AG10803 (cell line): ENCODE results near the gene SIRT1.

Source experiments
- DNase-seq: peaks from one replicate; pipeline ENCODE4 v3.0.0; 2010; ENCODE audit warnings: low read depth
- H3K4me3 ChIP-seq: 2 replicates; pipeline ENCODE4 v1.5.1; 2011; ENCODE audit warnings: mild to moderate bottlenecking, low read length, control low read depth
- TF ChIP-seq, protein P1 (sequence below): conservative IDR thresholded peaks from 2 replicates; pipeline ENCODE4 v1.5.1; 2011; ENCODE audit warnings: mild to moderate bottlenecking, low read length, control low read depth, inconsistent platforms

SIRT1 gene

DNA sequence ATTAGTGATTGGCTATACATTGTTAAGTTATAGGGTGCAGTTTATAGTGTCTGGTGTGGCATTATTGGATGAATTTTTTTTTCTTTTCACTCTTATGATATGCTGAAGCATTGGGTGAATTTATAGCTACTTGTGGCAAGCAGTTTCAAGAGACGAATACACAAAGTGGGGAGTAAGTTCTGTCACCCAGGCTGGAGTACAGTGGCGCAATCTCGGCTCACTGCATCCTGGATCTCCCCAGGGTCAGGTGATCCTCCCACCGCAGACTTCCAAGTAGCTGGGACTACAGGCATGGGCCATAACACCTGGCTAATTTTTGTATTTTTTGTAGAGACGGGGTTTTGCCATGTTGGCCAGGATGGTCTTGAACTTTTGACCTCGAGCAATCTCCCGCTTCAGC is 6.3 kb upstream of the SIRT1 start:
- no peak overlapping the region for H3K4me3 ChIP-seq
- TF ChIP-seq, protein P1, sequence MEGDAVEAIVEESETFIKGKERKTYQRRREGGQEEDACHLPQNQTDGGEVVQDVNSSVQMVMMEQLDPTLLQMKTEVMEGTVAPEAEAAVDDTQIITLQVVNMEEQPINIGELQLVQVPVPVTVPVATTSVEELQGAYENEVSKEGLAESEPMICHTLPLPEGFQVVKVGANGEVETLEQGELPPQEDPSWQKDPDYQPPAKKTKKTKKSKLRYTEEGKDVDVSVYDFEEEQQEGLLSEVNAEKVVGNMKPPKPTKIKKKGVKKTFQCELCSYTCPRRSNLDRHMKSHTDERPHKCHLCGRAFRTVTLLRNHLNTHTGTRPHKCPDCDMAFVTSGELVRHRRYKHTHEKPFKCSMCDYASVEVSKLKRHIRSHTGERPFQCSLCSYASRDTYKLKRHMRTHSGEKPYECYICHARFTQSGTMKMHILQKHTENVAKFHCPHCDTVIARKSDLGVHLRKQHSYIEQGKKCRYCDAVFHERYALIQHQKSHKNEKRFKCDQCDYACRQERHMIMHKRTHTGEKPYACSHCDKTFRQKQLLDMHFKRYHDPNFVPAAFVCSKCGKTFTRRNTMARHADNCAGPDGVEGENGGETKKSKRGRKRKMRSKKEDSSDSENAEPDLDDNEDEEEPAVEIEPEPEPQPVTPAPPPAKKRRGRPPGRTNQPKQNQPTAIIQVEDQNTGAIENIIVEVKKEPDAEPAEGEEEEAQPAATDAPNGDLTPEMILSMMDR, result no peak
- DNase-seq, result no peak

DNA sequence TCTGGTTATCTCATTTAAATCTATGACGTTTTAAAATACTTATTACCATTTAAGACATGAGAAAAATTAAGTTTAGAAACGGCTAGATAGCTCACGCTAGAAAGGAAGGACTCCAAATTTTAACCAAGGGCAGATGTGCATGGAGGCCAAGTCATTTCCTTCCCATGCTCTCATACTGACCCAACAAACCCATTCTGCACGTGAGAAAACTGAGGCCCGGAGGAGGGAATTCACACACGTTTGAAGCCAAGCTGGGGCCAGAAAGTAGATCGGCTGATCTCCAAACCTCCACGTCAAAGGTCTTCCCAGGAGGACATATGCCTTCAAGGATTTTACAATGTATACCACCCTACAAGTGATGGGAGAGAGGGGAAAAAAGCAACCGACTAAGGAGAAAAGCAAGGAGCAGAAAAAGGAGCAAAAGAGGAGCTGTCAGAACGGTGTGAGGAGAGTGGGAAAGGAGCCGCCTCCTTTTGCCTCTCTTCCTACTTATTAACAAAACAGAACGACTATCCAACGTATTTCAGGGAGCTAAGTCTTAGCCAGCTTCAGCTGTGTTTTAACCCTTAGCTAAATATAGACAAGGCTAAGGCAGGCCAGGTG is 645 bp upstream of the SIRT1 start:
- TF ChIP-seq, protein P1, result no peak
- DNase-seq, result peak; percentile 50
- H3K4me3 ChIP-seq, result peak overlapping the region; percentile 76

DNA sequence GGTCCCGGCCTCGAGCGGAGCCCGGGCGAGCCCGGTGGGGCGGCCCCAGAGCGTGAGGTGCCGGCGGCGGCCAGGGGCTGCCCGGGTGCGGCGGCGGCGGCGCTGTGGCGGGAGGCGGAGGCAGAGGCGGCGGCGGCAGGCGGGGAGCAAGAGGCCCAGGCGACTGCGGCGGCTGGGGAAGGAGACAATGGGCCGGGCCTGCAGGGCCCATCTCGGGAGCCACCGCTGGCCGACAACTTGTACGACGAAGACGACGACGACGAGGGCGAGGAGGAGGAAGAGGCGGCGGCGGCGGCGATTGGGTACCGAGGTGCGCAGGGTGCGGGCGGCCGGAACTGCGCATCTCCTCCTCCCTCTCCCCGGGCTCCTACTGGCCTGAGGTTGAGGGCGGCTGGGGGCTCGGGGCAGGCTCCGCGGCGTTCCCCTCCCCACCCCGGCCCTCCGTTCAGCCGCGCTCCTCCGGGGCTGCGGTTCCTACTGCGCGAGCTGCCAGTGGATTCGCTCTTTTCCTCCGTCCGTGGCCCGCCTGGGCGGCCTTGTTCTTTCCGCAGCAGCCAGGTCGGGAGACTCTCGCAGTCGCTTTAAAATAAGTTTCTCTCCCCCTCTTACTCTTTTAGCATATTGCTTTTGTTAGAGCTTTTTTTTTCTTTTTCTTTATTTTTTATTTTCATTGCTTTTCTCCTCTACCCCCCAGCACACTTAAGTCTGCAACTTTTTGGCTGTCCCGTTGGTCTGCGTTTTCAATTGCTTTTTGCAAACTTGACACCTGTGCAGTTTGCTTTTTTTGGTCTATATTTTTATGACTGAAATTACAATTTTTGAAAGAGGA is 600 bp downstream of the SIRT1 start:
- TF ChIP-seq, protein P1, result no peak
- DNase-seq, result peak; percentile 83
- H3K4me3 ChIP-seq, result peak overlapping the region; percentile 76

DNA sequence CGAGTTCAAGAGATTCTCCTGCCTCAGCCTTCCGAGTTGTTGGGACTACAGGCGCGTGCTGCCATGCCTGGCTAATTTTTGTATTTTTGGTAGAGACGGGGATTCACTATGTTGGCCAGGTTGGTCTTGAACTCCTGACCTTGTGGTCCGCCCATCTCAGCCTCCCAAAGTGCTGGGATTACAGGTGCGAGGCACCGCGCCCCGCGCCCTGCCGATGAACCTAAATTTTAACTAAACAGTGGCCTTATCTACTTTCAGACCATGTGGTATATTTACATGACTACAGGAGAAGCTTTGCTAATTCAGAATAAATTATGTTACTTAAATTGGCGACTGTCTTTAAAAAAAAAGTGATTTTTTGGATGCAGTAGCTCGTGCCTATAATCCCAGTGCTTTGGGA is 9.2 kb downstream of the SIRT1 start:
- no peak overlapping the region for H3K4me3 ChIP-seq
- TF ChIP-seq, protein P1, result no peak
- no peak for DNase-seq

DNA sequence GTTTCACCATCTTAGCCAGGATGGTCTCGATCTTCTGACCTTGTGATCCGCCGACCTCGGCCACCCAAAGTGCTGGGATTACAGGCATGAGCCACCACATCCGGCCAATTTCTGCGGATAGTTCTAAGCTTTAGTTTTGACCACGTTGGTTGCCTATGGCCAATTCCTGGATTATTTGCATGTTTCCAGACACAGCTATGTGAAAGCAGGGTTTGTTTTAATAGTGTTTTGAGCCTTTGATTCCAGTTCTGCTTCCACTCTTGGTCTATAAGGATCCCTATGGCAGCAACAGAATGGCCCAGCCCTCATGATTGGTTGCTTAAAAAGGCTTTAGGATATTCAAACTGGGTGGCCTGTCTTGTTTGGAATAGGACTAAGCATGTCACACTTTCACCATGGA is 19.1 kb downstream of the SIRT1 start:
- H3K4me3 ChIP-seq, result no peak overlapping the region
- DNase-seq, result no peak
- TF ChIP-seq, protein P1, result no peak

DNA sequence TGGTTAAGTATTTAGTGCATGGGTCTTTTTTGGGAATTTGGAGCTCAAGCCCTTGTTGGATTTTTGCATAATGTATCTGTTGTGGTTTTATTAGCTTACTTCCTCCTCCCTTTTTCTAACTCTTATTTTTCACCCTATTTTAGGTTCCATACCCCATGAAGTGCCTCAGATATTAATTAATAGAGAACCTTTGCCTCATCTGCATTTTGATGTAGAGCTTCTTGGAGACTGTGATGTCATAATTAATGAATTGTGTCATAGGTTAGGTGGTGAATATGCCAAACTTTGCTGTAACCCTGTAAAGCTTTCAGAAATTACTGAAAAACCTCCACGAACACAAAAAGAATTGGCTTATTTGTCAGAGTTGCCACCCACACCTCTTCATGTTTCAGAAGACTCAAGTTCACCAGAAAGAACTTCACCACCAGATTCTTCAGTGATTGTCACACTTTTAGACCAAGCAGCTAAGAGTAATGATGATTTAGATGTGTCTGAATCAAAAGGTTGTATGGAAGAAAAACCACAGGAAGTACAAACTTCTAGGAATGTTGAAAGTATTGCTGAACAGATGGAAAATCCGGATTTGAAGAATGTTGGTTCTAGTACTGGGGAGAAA is 28.0 kb downstream of the SIRT1 start:
- peak; percentile 75 for DNase-seq
- TF ChIP-seq, protein P1, result no peak
- no peak overlapping the region for H3K4me3 ChIP-seq
